BLaER1 treated with 17β-estradiol and CSF1 and Interleukin-3, amounts not matched to agents 10 nM and 100 nM (cell line): ENCODE data around the gene UAP1.

ENCODE experiments used
- H3K27ac ChIP-seq, 11 experiments: shearing (Covaris generic); formaldehyde crosslinking; 2 replicates each; pipeline ENCODE4 v1.8.1; 2022
- H3K27me3 ChIP-seq, 11 experiments: shearing (Covaris generic); formaldehyde crosslinking; 2 replicates each; pipeline ENCODE4 v1.8.1; 2022
- H3K36me3 ChIP-seq, 11 experiments: shearing (Covaris generic); formaldehyde crosslinking; 2 replicates each; pipeline ENCODE4 v1.8.1; 2022
- H3K4me1 ChIP-seq, 10 experiments: shearing (Covaris generic); formaldehyde crosslinking; 2 replicates each; pipeline ENCODE4 v1.8.1; 2022
- H3K4me2 ChIP-seq, 11 experiments: shearing (Covaris generic); formaldehyde crosslinking; 2 replicates each; pipeline ENCODE4 v1.8.1; 2022
- H3K4me3 ChIP-seq, 10 experiments: shearing (Covaris generic); formaldehyde crosslinking; 2 replicates each; pipeline ENCODE4 v1.8.1; 2022
- H3K9ac ChIP-seq, 11 experiments: shearing (Covaris generic); formaldehyde crosslinking; 2 replicates each; pipeline ENCODE4 v1.8.1; 2022
- H3K9me3 ChIP-seq, 11 experiments: shearing (Covaris generic); formaldehyde crosslinking; replicated peaks in 1 of 11; 2 replicates each; pipeline ENCODE4 v1.8.1; 2022
- H4K20me1 ChIP-seq, 11 experiments: shearing (Covaris generic); formaldehyde crosslinking; 2 replicates each; pipeline ENCODE4 v1.8.1; 2022
- Cebpa-rat ChIP-seq, 11 experiments: shearing (Covaris generic); IDR thresholded peaks; 2 replicates each; pipeline ENCODE4 v1.8.1; 2022

UAP1 gene

GRCh38 chr1:162632698-162633080 lies 71.2 kb downstream of the UAP1 start:
- H3K4me2 ChIP-seq, result no peak overlapping the region
- no peak for TF ChIP-seq Cebpa-rat (IDR thresholded peaks at IDR 0.05)
- no peaks in the 10 kb centered on the region for H3K27me3 ChIP-seq
- no peak overlapping the region for H3K4me3 ChIP-seq
- H3K27ac ChIP-seq, result no peak overlapping the region
- H3K4me1 ChIP-seq, result no peaks in the 10 kb centered on the region
- H4K20me1 ChIP-seq, result no peaks in the 10 kb centered on the region
- H3K9ac ChIP-seq, result no peak overlapping the region
- H3K9me3 ChIP-seq, result no peaks in the 10 kb centered on the region
- H3K36me3 ChIP-seq, result no peaks in the 10 kb centered on the region

- no peak overlapping the region for H3K4me3 ChIP-seq
- H3K4me1 ChIP-seq, result no peaks in the 10 kb centered on the region
- no peak overlapping the region for H3K27ac ChIP-seq
- H3K9ac ChIP-seq, result no peak overlapping the region
- H3K27me3 ChIP-seq, result no peaks in the 10 kb centered on the region
- no peak for TF ChIP-seq Cebpa-rat (IDR thresholded peaks at IDR 0.05)
- H3K9me3 ChIP-seq, result no peaks in the 10 kb centered on the region
- H3K4me2 ChIP-seq, result no peak overlapping the region
- H3K36me3 ChIP-seq, result no peaks in the 10 kb centered on the region
- no peaks in the 10 kb centered on the region for H4K20me1 ChIP-seq
Observed at GRCh38 chr1:162633081-162633762, 71.7 kb downstream of the UAP1 start.

DNA sequence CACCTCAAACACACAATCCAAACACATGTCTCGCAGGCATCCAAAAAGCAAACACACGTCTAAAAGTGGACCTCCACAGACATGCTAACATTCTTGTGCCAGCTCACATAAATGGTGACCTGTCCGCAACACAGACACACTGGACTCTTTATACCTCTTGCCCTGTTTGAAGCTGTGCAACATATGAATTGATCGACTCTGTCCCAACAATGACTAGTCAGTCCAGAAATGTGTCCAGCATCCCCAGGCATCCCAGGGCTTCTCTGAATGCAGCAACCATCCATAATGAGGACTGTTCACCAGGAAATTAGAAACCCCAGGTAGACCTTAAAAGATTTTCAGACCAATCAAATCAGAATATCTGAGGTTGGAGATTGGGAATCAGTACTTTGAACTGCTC lies 73.9 kb downstream of the UAP1 start:
- Histone ChIP-seq H3K9ac (no peak overlapping the region), H3K36me3 (no peaks in the 10 kb centered on the region), H3K27me3 (no peaks in the 10 kb centered on the region), H3K27ac (no peak overlapping the region), H3K4me1 (no peaks in the 10 kb centered on the region), H3K4me2 (no peak overlapping the region), H4K20me1 (no peaks in the 10 kb centered on the region), H3K9me3 (no peaks in the 10 kb centered on the region), H3K4me3 (no peak overlapping the region)
- TF ChIP-seq Cebpa-rat (IDR thresholded peaks at IDR 0.05), result no peak

- H3K9ac ChIP-seq, result no peak overlapping the region
- no peak overlapping the region for H3K4me3 ChIP-seq
- TF ChIP-seq Cebpa-rat (IDR thresholded peaks at IDR 0.05), result no peak
- H4K20me1 ChIP-seq, result no peaks in the 10 kb centered on the region
- no peaks in the 10 kb centered on the region for H3K4me1 ChIP-seq
- H3K36me3 ChIP-seq, result no peaks in the 10 kb centered on the region
- H3K27ac ChIP-seq, result no peak overlapping the region
- H3K27me3 ChIP-seq, result no peaks in the 10 kb centered on the region
- H3K4me2 ChIP-seq, result no peak overlapping the region
- no peaks in the 10 kb centered on the region for H3K9me3 ChIP-seq
Observed at GRCh38 chr1:162639718-162640117, 78.2 kb downstream of the UAP1 start.

DNA sequence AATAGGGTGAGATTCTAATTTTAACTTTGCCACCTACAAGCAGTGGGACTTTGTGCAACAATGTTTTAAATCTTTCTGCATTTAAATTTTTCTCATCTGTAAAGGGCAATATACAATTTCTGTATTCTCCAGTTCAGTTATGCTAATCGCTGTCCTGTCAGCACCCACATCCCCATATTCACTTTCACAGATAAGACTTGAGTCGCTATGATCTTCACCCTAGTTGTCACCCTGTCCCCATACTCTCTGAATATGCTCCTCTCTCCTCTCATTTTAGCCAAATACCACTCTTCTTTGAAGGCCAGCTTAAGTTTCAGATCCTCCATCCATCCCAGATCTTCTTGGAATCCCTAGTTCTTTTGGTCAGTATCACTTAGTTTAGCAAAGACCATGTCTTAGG lies 79.6 kb downstream of the UAP1 start:
- TF ChIP-seq Cebpa-rat (IDR thresholded peaks at IDR 0.05), result no peak
- no peak overlapping the region for H3K9ac ChIP-seq
- no peak overlapping the region for H3K4me3 ChIP-seq
- no peak overlapping the region for H3K27ac ChIP-seq
- H3K27me3 ChIP-seq, result no peaks in the 10 kb centered on the region
- H3K36me3 ChIP-seq, result no peaks in the 10 kb centered on the region
- no peak overlapping the region for H3K4me2 ChIP-seq
- no peaks in the 10 kb centered on the region for H3K9me3 ChIP-seq
- H4K20me1 ChIP-seq, result no peaks in the 10 kb centered on the region
- H3K4me1 ChIP-seq, result no peaks in the 10 kb centered on the region

DNA sequence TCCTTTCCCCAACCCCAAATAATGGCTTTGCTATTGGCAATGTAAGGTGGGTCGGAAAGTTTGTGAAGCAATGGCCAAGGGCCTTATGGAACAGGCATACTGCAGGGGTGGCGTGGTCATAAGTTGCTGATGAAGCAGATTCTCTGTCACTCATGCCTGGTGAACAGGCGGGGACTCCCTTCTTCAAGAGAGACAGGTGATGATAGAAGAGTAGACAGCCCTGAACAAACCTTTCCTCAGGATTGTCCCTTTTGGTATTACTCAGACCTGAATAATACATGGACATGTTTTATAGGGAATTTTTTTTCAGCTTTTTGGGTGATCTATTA lies 83.4 kb downstream of the UAP1 start:
- H3K27ac ChIP-seq, result no peak overlapping the region
- no peaks in the 10 kb centered on the region for H3K9me3 ChIP-seq
- H3K4me1 ChIP-seq, result no peaks in the 10 kb centered on the region
- H3K9ac ChIP-seq, result no peak overlapping the region
- H3K36me3 ChIP-seq, result no peaks in the 10 kb centered on the region
- H3K4me2 ChIP-seq, result no peak overlapping the region
- H3K27me3 ChIP-seq, result no peaks in the 10 kb centered on the region
- no peak overlapping the region for H3K4me3 ChIP-seq
- H4K20me1 ChIP-seq, result no peaks in the 10 kb centered on the region
- TF ChIP-seq Cebpa-rat (IDR thresholded peaks at IDR 0.05), result no peak

GRCh38 chr1:162645666-162646065 lies 84.1 kb downstream of the UAP1 start:
- H3K9ac ChIP-seq, result no peak overlapping the region
- H3K27ac ChIP-seq, result no peak overlapping the region
- H4K20me1 ChIP-seq, result no peaks in the 10 kb centered on the region
- H3K9me3 ChIP-seq, result no peaks in the 10 kb centered on the region
- no peak overlapping the region for H3K4me3 ChIP-seq
- no peak overlapping the region for H3K4me2 ChIP-seq
- H3K36me3 ChIP-seq, result no peaks in the 10 kb centered on the region
- H3K4me1 ChIP-seq, result no peaks in the 10 kb centered on the region
- no peaks in the 10 kb centered on the region for H3K27me3 ChIP-seq
- TF ChIP-seq Cebpa-rat (IDR thresholded peaks at IDR 0.05), result no peak

GRCh38 chr1:162649583-162649982 lies 88.1 kb downstream of the UAP1 start:
- no peak for TF ChIP-seq Cebpa-rat (IDR thresholded peaks at IDR 0.05)
- Histone ChIP-seq H3K4me1 (no peaks in the 10 kb centered on the region), H3K9me3 (no peaks in the 10 kb centered on the region), H3K36me3 (no peaks in the 10 kb centered on the region), H3K4me3 (no peak overlapping the region), H4K20me1 (no peaks in the 10 kb centered on the region), H3K4me2 (no peak overlapping the region), H3K27me3 (no peaks in the 10 kb centered on the region), H3K9ac (no peak overlapping the region), H3K27ac (no peak overlapping the region)
